GM21737 (cell line): Measurements from ENCODE around the gene PLAAT2.
"Not testable (repeated sequence)": the region's sequence is repeated elsewhere in the genome, so short reads cannot be mapped to it uniquely, and the experiment has no call there.

Experiments used
- ATAC-seq: cut with Tn5 transposase; IDR thresholded peaks from one replicate; pipeline ENCODE4 v1.9.1; 2021; ENCODE audit warnings: mild to moderate bottlenecking, moderate library complexity; ENCODE audit not compliant: unreplicated experiment

The PLAAT2 gene

DNA sequence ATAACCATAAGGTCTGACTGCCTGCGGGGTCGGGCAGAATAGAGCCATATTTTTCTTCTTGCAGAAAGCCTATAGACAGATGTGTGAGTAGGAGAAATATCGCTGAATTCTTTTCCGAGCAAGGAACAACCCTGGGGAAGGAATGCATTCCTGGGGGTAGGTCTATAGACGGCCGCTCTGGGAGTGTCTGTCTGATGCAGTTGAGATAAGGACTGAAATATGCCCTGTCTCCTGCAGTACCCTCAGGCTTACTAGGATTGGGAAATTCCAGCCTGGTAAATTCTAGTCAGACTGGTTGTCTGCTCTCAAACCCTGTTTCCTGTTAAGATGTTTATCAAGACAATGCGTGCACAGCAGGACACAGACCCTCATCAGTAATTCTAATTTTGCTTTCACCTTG lies 18.0 kb upstream of the PLAAT2 start:
- ATAC-seq, result not testable (repeated sequence)

DNA sequence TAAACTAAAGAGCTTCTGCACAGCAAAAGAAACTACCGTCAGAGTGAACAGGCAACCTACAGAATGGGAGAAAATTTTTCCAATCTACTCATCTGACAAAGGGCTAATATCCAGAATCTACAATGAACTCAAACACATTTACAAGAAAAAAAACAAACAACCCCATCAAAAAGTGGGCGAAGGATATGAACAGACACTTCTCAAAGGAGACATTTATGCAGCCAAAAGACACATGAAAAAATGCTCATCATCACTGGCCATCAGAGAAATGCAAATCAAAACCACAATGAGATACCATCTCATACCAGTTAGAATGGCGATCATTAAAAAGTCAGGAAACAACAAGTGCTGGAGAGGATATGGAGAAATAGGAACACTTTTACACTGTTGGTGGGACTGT lies 15.7 kb upstream of the PLAAT2 start:
- not testable (repeated sequence) for ATAC-seq

DNA sequence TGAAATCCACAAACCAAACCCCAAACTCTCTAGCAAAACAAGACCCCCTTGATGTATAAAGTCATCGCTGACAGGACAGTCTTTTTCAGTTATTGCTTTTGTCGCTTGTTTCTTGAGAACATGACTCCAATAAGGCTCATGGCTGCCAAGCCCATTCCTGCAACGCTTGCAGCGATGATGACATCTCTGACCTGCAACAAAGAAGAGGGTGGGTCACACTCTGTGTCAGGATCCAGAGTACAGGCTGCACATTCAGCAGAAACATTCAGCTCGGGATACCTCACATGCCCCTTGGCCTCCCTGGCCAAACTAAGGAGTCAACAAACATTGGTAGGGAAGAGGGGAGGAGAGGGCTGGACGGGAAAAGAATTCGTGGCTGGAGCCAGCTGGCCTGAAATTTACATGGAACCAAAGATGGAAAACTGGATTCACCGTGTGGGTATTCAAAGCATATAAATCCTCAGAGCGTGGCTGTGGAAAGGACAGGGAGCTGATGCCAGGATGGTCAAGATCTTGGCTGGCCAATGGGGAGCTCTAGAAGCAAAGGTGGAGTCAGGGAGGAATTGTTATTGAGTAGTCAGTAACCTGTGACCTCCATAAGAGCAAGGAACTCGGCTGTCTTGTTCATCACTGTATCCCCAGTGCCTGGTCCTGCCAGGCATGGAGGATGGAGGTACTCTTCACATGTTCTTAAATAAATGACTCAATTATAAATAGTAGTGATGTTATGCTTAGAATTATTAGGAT lies 11.8 kb upstream of the PLAAT2 start:
- ATAC-seq, result no peak

DNA sequence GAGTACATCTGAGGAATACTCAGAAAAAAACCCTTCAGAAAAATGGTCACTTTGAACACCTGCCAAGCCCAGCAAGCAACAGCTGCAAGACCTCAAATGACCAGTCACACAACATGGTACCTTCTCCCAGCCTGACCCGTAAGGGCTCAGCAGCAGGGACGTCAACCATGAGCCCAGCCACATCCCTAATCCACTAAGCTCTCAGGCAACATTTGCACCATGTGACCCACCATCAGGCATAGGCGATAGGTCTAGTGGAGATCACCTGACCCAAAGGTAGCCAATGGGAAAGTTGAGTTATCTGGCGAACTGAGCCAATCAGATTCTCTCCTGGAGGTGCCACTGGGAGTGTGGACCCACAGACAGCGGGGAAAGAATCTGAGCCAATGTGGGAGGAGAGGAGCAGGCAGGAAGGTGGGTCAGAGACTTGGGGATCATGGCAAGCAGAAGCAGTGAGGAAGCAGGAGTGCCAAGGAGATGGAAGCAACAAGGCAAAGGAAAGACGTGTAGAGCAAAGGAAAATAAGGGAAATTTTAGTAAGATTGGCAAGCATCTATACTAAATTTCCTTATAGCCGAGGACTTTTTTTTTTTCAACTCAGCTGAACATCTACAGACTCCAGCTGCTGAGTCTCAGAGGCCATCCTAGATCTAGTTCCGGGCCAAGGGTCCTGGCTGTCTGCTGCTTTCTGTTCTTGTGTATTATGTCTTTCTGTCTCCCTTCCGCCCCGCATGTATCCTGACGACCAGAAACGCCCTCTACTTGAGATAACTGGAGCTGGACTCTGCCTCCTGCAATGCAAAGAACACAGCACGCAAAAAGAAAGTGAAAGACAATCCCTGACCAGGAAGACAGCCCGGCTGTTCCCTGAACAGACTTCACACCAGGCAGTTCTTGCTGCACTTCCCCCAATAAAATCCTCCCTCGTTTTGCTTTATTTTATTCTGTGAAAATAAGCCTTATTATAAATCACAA lies 11.0 kb upstream of the PLAAT2 start:
- no peak for ATAC-seq

DNA sequence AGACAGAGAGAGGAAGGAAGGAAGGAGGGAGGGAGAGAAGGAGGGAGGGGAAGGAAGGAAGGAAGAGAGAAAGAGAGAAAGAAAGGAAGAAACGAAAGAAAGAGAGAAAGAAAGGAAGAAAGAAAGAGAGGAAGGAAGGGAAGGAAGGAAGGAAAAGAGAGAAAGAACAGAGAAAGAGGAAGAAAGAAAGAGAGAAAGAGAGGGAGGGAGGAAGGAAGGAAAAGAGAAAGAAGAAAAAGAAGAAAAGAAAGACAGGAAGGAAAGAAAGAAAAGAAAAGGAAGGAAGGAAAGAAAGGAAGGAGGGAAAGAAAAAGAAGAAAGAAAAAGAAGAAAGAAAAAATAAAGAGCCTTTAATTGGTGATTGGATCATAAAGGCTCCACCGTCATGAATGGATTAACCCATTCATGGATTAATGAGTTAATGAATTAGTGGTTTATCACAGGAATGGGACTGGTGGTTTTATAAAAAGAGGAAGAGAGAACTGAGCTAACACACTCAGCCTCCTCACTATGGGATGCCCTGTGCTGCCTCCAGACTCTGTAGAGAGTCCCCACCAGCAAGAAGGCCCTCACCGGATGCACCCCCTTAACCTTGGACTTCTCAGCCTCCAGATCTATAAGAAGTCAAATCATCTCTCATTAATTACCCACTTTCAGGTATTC lies 9.0 kb upstream of the PLAAT2 start:
- ATAC-seq, result no peak

DNA sequence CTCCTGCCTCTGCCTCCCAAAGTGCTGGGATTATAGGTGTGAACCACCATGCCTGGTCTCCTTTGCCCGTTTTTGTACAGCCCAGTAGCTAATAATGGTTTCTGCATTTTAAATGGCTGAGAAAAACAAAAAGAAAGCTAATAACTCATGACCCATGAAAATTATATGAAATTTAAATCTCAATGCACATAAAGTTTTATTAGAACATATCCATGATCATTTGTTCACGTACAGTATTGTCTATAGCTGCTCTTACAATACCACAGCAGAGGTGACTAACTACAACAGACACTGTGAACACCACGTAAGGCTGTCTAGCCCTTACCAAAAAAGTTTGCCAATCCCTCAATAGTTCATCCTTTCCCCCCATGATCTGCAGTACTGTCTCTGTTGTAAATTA lies 6.4 kb upstream of the PLAAT2 start:
- no peak for ATAC-seq

DNA sequence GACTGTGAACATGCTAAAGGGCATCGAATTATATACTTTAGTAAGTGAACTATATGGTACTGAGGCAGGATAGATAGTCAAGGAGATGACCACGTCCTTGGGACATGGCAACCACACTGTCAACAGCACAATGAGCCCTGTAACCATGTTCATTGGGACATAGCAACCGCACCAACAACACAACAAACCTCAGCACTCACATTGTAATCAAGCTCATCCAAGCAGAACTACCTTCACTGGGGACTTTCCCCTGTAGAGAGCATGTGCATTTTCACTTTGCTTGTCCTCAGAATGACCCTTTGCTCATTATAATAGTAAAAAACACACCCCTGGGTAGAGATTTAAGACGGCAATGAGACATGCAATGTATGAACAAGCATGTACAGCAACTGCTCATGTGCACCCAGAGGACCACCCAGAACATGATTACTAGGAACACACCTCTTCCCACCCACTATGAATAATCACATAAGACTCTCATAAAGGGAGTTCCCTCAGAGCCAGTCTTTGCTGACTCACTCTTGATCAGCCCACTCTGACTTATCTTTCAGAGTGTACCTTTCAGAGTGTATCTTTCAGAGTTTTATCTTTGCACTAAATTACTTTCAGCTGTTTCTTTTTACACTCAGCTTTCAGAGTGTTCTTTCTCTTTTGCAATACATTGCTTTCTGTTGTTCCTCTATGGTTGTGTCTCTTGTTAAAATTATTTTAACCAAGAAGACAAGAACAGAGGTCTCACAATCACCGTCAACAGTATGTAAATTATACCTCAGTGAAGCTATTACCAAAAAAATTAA lies 4.1 kb upstream of the PLAAT2 start:
- peak; percentile 74 for ATAC-seq

DNA sequence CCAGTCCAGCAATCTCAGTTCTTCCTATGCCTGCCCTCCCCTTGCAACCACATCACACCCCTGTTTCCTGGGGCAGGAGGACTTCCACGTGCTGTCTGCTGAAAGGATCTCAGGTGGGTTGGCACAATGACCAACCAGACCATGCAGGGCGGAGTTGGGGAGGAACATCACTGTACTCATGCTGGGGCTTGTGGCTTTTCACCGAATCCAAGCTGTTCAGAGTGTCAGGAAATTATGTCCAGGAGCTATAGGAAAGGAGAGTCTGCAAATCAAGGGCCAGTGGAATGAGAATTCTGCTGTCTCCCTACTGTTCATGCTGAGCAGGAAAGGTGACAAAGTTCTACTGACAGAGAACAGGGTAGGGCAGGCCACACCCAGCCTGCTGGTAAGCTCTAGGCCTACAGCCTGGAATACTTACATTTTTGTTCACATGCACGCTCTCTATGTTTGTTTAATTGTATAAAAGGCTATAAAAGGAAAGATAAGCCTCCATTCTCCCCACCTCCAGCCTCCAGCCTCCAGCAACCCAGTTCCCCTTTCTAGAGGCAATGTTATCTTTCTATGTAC lies 1.7 kb upstream of the PLAAT2 start:
- no peak for ATAC-seq

DNA sequence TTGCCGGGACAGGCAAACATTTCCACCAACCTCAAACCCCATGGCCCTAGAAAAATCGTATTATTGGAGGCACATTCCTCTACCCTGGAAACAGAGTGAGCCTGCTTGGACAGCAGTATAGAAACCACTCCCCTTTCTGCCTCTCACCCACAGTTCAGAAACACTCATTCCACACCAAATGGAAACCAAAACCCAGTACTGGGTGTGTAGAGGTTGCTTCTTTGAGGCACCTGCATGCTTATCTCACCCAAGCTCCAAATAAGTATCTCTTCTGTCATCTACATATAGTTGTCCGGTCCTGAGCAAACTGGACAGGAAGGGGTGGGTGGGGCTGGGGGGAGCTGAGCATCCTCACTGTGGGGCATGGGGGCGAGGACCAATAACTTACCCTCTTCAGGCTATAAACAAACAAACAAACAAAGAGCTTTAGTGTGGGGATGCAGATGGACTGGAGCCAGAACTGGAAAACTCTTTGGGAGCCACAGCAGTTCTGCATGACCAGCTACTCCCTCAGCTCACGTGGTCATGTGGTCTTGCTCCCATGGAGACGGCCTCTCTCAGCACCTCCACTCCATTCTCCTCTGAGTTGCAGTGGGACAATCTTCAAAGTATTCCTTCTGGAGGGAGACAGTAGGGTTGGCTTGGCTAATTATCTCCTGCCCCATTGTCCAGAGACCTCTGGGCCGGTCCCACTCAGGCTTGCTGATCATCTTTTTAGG lies 1.0 kb upstream of the PLAAT2 start:
- ATAC-seq, result peak; percentile 52

DNA sequence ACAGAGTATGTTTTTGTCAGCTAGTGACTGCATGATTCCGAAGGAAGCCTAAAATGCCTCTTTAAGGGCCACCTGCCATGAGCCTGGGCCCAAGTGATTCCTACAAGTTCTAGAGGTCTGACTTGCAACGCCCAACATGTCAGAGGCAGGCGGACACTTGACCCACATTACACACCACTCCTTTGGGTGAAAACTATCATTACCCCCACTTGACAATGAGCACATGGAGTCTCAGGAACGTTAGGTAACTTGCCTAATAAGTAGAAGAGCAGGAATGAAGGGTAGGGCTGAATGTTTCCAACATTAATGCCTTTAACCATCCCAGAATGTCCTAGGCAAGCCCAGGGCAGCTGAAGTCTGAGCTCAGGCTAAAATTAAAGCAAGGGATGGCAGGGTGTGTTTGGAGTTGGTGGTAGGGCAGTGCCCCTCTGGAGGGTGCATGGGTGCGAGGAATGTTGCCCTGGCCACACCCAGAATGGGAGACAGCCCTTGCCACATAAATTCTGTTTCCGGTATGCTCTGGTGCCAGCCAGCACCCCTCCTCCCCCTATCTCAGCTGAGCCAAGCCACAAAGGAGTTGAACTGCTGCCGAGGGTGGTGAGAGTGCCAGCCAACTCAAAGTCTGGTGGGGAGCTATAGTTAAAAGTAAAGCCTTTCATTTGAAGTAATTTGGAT lies 2.5 kb downstream of the PLAAT2 start:
- no peak for ATAC-seq

DNA sequence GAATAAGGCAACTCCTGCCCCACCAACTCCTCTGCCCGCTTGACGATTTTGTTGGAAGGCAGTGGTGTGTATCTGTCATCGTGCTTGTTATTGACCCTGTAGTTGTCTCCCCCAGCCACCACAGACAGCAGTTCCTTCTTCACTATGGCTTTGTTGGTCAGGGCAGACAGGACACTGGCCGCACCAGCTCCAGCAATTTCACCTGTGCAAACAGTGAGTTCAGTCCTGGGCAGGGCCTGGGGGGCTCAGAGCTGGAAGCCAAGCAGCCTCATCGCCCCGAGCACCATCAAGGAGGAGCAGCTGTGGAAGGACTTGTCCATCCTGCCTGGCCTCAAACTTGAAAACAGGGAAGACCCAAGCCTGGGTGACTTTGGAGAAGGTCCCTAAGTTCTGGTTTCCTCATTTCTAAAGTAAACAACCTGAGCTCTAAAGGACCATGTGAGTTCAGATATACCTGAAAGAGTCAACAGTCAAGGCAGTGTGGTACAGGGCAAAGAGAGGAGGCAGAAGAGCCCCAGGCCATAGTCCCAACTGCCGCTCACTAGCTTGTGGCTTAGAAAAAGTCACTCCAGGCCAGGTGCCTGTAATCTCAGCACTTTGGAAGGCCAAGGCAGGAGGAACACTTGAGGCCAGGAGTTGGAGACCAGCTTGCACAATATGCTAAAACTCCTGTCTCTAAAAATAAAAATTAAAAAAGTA lies 4.6 kb downstream of the PLAAT2 start:
- ATAC-seq, result no peak

DNA sequence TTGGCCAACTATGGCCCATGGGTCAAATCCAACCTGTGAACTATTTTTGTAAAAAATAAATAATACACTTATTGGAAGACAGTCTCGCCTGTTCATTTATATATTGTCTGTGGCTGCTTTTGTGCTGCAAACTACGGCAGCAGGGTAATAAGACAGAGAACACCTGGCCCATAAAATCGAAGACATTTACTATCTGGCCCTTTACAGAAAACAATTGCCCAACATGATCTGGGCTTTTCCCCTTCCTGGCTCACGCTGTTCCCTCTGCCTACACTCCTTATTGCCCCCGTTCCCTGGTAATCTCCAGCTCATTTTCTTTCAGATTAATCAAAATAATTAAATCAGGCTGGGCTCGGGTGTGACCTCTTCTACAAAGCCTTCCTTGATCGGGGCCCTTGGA lies 5.6 kb downstream of the PLAAT2 start:
- no peak for ATAC-seq

DNA sequence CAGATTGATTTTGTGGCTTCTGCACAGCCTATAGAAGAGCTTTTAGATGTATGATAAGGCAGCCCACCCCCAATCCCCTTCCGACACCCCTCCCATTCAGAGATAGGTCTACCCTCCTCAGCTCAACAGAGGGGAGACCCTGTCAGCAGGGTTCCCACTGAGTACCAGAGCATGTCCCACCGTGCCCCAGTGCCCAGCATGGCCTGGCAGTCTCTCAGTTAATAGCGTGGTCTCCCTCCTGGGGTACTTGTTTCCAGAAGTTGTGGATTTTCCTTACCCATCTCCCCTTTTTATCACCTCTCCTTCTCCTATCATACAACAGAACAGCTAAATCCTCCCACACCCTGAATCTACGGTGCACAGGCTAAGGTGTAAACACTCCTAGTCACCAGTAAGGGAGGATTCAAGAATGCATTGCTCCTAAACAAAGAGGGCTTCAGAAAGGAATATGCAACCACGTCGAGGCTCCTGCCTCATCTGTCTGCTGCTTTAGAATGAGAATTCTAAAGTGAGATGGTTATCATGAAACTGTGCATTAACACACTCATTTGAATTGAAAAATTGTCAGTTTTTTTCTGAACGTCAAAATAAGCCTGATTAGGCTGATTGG lies 6.7 kb downstream of the PLAAT2 start:
- ATAC-seq, result no peak

DNA sequence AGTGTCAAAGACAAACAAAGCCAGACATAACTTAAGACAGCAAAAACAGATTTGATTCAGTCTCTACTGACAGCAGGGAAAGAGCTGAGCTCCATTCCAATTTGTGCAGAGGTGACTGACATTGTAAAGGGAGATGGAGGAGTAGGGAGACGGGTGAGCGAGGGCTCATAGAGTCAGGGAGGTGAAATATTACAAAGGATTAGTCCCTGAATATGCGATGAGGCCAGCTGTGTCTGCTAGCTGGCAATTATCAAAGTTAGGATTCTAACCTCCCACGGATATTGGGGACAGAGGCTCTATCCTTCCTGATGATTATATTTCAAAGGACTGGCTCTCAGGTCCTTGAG lies 8.3 kb downstream of the PLAAT2 start:
- no peak for ATAC-seq

DNA sequence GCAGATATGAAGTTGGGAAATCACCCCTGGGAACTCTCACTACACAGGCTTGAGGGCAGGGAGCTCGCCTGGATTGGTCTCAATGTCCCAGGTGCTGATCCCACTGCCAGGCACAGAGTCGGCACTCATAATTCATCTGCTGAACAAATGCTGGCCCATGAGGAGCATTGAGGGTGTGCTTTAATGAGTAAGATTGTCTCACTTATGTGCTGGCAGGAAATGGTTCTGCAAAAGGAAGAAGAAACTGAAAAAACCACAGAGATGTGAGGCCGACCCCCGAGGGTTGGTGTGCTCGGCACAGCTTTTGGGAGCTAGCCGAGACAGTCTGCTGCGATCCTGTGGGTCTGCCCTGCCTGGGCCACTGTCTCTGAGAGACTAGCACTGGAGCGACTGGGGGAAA lies 9.4 kb downstream of the PLAAT2 start:
- no peak for ATAC-seq

DNA sequence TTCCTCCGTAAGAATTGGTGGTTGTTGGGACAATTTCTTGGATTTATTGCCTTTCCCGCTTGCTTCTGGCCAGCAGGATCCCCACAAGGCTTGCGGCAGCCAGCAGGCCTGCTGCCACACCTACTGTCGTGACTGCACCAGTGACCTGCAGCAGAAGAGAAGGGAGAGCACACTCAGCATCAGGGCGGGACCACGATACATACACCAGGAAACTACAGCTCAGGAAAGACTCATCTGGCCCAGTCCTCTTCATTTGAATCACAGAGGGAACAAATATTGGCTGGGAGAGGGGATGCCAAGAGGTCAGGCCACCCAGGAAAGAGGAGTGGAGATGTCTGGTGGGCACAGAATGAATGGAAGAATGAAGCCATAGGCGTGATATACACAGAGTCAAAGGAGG lies 10.3 kb downstream of the PLAAT2 start:
- ATAC-seq, result no peak

DNA sequence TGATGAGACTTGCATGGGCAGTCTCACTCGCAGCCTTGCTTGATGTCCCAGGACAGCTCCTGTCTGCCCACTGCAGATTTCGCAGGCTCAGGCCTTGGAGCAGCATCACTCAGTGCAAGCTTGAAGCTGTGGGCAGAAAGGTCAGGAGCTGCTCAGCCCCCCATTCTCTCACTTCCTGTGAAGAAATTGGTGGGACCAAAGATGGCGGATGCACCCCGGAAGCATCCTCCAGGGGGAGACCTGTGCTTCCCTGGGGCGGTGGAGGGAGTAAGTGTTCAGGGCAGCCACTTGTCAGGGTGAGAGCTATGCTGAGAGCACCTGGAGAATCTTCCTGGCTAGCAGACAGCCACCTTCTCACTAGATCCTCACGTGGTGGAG lies 11.3 kb downstream of the PLAAT2 start:
- ATAC-seq, result no peak
